PC-9 (cell line): Measurements from ENCODE around the gene SLC17A7. TPM values are rescaled to one million over a fixed set of nuclear protein-coding genes. Genes with fewer than 3 reads are reported as not detected.

Experiments
- BruUV-seq: library from RNA; stranded (reverse); fragments of 400-500 nt; replicated peaks from 2 replicates; lab custom pipeline; 2021; lab: Mats Ljungman, UMichigan
- CTCF ChIA-PET: fragments of 300-600 bp; sonication (Branson Sonifier 250); formaldehyde crosslinking; loops from one replicate; lab custom pipeline; 2022; ENCODE audit warnings: antibody characterized with exemption; lab: Charles Lee
- POLR2A ChIA-PET: fragments of 300-600 bp; sonication (Branson Sonifier 250); formaldehyde crosslinking; loops from one replicate; lab custom pipeline; 2022; ENCODE audit warnings: antibody characterized with exemption; ENCODE audit not compliant: unreplicated experiment; lab: Charles Lee
- DNase-seq, 2 experiments: peaks; one replicate each; pipeline versions ENCODE4 v3.0.0 to v3.0.0-alpha.2; 2015 to 2022; ENCODE audit warnings: mixed read lengths in 1 of 2
- H2AFZ ChIP-seq: fragments of 200-600 bp; sonication (generic); 2 replicates; pipeline ENCODE4 v1.8.1; 2017; ENCODE audit warnings: antibody characterized with exemption
- H3F3A ChIP-seq: fragments of 200-600 bp; sonication (generic); 2 replicates; pipeline ENCODE4 v1.8.1; 2017; ENCODE audit warnings: antibody characterized with exemption, mild to moderate bottlenecking, low read depth; ENCODE audit not compliant: insufficient read depth
- H3K27ac ChIP-seq: fragments of 200-600 bp; sonication (generic); 2 replicates; pipeline ENCODE4 v1.6.1; 2016; ENCODE audit warnings: mixed run types
- H3K27me3 ChIP-seq: fragments of 200-600 bp; sonication (generic); 2 replicates; pipeline ENCODE4 v1.6.1; 2016; ENCODE audit warnings: low read depth, mixed run types; ENCODE audit not compliant: insufficient read depth
- H3K36me3 ChIP-seq: fragments of 200-600 bp; sonication (generic); 2 replicates; pipeline ENCODE4 v1.6.1; 2016; ENCODE audit warnings: low read depth, mixed run types
- H3K4me1 ChIP-seq: fragments of 200-600 bp; sonication (generic); replicated peaks from 2 replicates; pipeline ENCODE4 v1.6.1; 2016; ENCODE audit warnings: mixed run types; ENCODE audit not compliant: insufficient read depth
- H3K4me2 ChIP-seq: fragments of 200-600 bp; sonication (generic); 2 replicates; pipeline ENCODE4 v1.6.1; 2017; ENCODE audit warnings: mixed run types
- H3K4me3 ChIP-seq: fragments of 200-600 bp; sonication (generic); 2 replicates; pipeline ENCODE4 v1.6.1; 2016; ENCODE audit warnings: mixed run types
- H3K79me2 ChIP-seq: fragments of 200-600 bp; sonication (generic); 2 replicates; pipeline ENCODE4 v1.6.1; 2017; ENCODE audit warnings: low read depth, mixed run types
- H3K9me2 ChIP-seq: fragments of 200-600 bp; sonication (generic); 2 replicates; pipeline ENCODE4 v1.8.1; 2017; ENCODE audit warnings: mild to moderate bottlenecking; ENCODE audit not compliant: insufficient read depth
- H3K9me3 ChIP-seq: fragments of 200-600 bp; sonication (generic); 2 replicates; pipeline ENCODE4 v1.8.1; 2016; ENCODE audit warnings: low read depth; ENCODE audit not compliant: insufficient read depth
- H4K20me1 ChIP-seq: fragments of 200-600 bp; sonication (generic); 2 replicates; pipeline ENCODE4 v1.8.1; 2017; ENCODE audit not compliant: insufficient read depth
- CTCF ChIP-seq: fragments of 200-600 bp; sonication (generic); conservative IDR thresholded peaks from 2 replicates; pipeline ENCODE4 v1.6.1; 2017; ENCODE audit warnings: mixed run types, antibody characterized with exemption, mild to moderate bottlenecking, moderate library complexity
- EZH2 ChIP-seq: fragments of 200-600 bp; sonication (generic); IDR thresholded peaks from 2 replicates; pipeline ENCODE4 v1.8.0; 2017; ENCODE audit warnings: antibody characterized with exemption, low read depth
- intact Hi-C: fragments of 100-400 bp; cut with micrococcal nuclease; formaldehyde crosslinking; loops from one replicate; pipeline ENCODE4 v1.10.0; 2022; ENCODE audit not compliant: unreplicated experiment
- total RNA-seq: library from RNA; stranded (reverse); gene quantifications from 2 replicates; pipeline ENCODE4 v1.2.3, GENCODE V29; 2021

Gene SLC17A7
- total RNA-seq, 1 experiment from 2014 or later = 0.68 TPM

GRCh38 chr19:49440439-49441209 is 703 bp downstream of the SLC17A7 start:
- H3K4me3 ChIP-seq = no peak overlapping the region
- H3K79me2 ChIP-seq = no peaks in the 10 kb centered on the region
- DNase-seq = no peak
- H3F3A ChIP-seq = peaks cover 30% of the 10 kb centered on the region
- no peaks in the 10 kb centered on the region for H3K9me2 ChIP-seq
- POLR2A ChIA-PET = no interaction called here
- no peak overlapping the region for H3K27ac ChIP-seq
- no TSS peak for BruUV-seq
- CTCF ChIA-PET = no interaction called here
- no peaks in the 10 kb centered on the region for H4K20me1 ChIP-seq
- no peaks in the 10 kb centered on the region for H3K9me3 ChIP-seq
- H3K27me3 ChIP-seq = peaks cover 43% of the 10 kb centered on the region
- H3K36me3 ChIP-seq = no peaks in the 10 kb centered on the region
- intact Hi-C loops = loop anchor here (10.0 kb wide), 1 partner anchor 176 kb away; no protein-coding TSS in a partner anchor
- TF ChIP-seq CTCF = no peak
- TF ChIP-seq EZH2 = no peak
- peaks cover 9% of the 10 kb centered on the region; the same call in 1 of the 2 replicates for H3K4me1 ChIP-seq
- H2AFZ ChIP-seq = no peak overlapping the region
- H3K4me2 ChIP-seq = no peak overlapping the region

DNA sequence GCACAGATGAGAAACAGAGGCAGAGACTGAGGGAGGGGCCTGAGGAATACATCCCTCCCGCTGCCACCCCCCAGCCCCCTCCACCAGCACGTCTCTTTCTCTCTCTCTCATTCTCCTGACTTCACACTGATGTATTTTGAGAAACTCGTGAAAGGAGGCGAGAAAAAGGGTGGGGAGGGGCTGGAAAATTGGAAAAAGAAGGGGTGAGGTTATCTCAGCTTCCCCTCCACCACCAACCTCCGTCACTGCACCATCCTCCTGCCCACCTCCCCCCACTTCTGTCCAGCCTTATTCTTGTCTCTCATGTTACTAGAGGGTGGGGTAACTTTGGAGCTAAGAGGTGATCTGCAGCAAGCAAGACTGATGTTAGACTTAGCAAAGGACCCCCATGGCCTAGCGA is 1.5 kb downstream of the SLC17A7 start:
- H4K20me1 ChIP-seq = no peaks in the 10 kb centered on the region

DNA sequence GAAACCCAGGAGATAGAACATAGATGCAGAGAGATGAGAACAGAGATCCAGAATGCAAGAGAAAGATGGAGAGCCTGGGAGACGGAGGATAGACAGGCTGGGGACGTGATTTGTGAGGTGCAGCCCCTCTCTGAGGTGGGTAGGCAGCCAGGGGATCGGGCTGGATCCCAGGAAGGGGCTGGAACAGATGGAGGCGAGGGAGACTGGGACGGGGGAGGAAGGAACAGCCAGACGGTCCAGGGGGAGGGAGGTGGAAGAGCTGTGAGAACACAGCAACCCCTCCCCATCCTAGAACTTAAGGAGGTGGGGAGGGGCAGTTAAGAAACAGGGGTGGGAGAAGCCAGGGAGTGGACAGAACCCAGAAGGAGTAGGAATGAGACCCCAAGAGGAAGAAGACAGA is 3.1 kb downstream of the SLC17A7 start:
- DNase-seq = no peak
- Histone ChIP-seq H3K27ac (no peak overlapping the region), H3K27me3 (peaks cover 43% of the 10 kb centered on the region), H4K20me1 (no peaks in the 10 kb centered on the region), H3K4me1 (0 out of 2 replicates have a peak, but pooled peaks cover 3% of the 10 kb centered on the region), H3K9me3 (no peaks in the 10 kb centered on the region), H2AFZ (no peak overlapping the region), H3K4me2 (no peak overlapping the region), H3K79me2 (no peaks in the 10 kb centered on the region), H3K4me3 (no peak overlapping the region), H3K9me2 (no peaks in the 10 kb centered on the region), H3F3A (peaks cover 26% of the 10 kb centered on the region), H3K36me3 (no peaks in the 10 kb centered on the region)
- intact Hi-C loops = no loop called here
- CTCF ChIA-PET = no interaction called here
- BruUV-seq = no TSS peak
- POLR2A ChIA-PET = no interaction called here
- no peak for TF ChIP-seq EZH2
- no peak for TF ChIP-seq CTCF

More for the DNA sequence above, 1.5 kb downstream of the SLC17A7 start:
- no TSS peak for BruUV-seq
- Histone ChIP-seq H3K9me2 (no peaks in the 10 kb centered on the region), H3K4me2 (no peak overlapping the region), H3K79me2 (no peaks in the 10 kb centered on the region), H3K27me3 (peaks cover 43% of the 10 kb centered on the region), H3K9me3 (no peaks in the 10 kb centered on the region), H3F3A (peaks cover 25% of the 10 kb centered on the region), H3K4me3 (no peak overlapping the region), H3K36me3 (no peaks in the 10 kb centered on the region), H2AFZ (no peak overlapping the region), H3K4me1 (peaks cover 9% of the 10 kb centered on the region; the same call in 1 of the 2 replicates), H3K27ac (no peak overlapping the region)
- TF ChIP-seq CTCF = no peak
- no peak for TF ChIP-seq EZH2
- ChIA-PET CTCF (no interaction called here), POLR2A (no interaction called here)
- intact Hi-C loops = loop anchor here (10.0 kb wide), 1 partner anchor 175 kb away; no protein-coding TSS in a partner anchor
- DNase-seq = no peak
